Tibial nerve (tissue), 4 donors: ENCODE data around the gene SPRR2G. TPM values are rescaled to one million over a fixed set of nuclear protein-coding genes. Genes with fewer than 3 reads are reported as not detected.
"Not testable (repeated sequence)": the region's sequence is repeated elsewhere in the genome, so short reads cannot be mapped to it uniquely, and the experiment has no call there.

ENCODE experiments used
- DNase-seq, 2 donors: peaks; one replicate each; pipeline ENCODE4 v3.0.0-alpha.2; 2019; ENCODE audit warnings: low spot score in 2 of 2
- H3K27ac ChIP-seq, 4 donors: fragments of 200-600 bp; sonication (generic) in 3 of 4; one replicate each; pipeline ENCODE4 v1.5.1; 2017 to 2019; ENCODE audit warnings: mild to moderate bottlenecking in 1 of 4
- H3K27me3 ChIP-seq, 2 donors: fragments of 200-600 bp; sonication (generic) in 1 of 2; one replicate each; pipeline versions ENCODE4 v1.5.1 to v1.6.0; 2017 to 2019
- H3K36me3 ChIP-seq, 3 donors: fragments of 200-600 bp; sonication (generic); one replicate each; pipeline ENCODE4 v1.5.1; 2018 to 2019
- H3K4me1 ChIP-seq, 4 donors: fragments of 200-600 bp; sonication (generic) in 3 of 4; one replicate each; pipeline ENCODE4 v1.5.1; 2017 to 2019
- H3K4me3 ChIP-seq, 4 donors: fragments of 200-600 bp; sonication (generic) in 3 of 4; one replicate each; pipeline ENCODE4 v1.5.1; 2017 to 2019; ENCODE audit warnings: mild to moderate bottlenecking in 1 of 4, moderate library complexity in 1 of 4
- H3K9me3 ChIP-seq, 4 donors: fragments of 200-600 bp; sonication (generic) in 3 of 4; one replicate each; pipeline ENCODE4 v1.5.1; 2017 to 2019
- CTCF ChIP-seq, 5 experiments: fragments of 200-600 bp in 3 of 5; fragments of 450-650 bp in 2 of 5; sonication (generic) in 3 of 5; IDR thresholded peaks; one replicate each; pipeline ENCODE4 v1.5.1; 2016 to 2019; ENCODE audit warnings: antibody characterized with exemption in 5 of 5, mild to moderate bottlenecking in 3 of 5, moderate library complexity in 2 of 5
- EP300 ChIP-seq, 2 donors: sonication (generic); formaldehyde crosslinking; IDR thresholded peaks; one replicate each; pipeline ENCODE4 v1.6.1; 2017; ENCODE audit warnings: antibody characterized with exemption in 2 of 2, mild to moderate bottlenecking in 1 of 2
- POLR2A ChIP-seq, 2 donors: fragments of 450-650 bp; IDR thresholded peaks; one replicate each; pipeline ENCODE4 v1.6.1; 2017; ENCODE audit warnings: antibody characterized with exemption in 2 of 2, mild to moderate bottlenecking in 2 of 2, moderate library complexity in 2 of 2
- WGBS, 2 donors: methylation state at CpG; one replicate each; pipeline ENCODE4 v1.1.5; 2018; 5-methylcytosine and 5-hydroxymethylcytosine counted together
- total RNA-seq, 4 donors: library from RNA; depleted of rRNA; stranded (reverse); fragments of >200 nt; gene quantifications; one replicate each; pipeline ENCODE4 v1.1.0, GENCODE V29; 2016

SPRR2G gene
- total RNA-seq, 4 donors from 2014 or later, result not detected

DNA sequence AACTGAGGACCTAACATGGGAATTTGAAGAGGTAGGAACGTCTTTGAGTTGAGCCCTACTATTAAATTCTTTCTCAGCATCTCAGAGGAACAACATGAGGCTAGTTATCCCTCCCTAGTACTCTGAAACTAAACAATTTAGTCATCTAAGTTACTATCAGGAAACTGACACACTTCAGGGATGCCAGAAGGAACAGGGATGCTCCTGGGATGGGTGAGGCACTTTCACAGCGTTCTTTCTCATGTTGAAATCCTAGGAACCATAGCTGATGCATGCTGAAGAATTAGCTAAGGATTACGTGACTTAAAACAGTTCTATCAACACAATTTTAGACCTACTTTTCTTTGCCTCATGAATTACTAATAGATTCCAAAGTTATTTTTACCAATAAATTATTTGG is 1.8 kb upstream of the SPRR2G start:
- Histone ChIP-seq H3K9me3 (peaks cover 0 to under 1% (median 0%) of the 10 kb centered on the region in 4 donors), H3K4me3 (no peak overlapping the region), H3K27me3 (no peaks in the 10 kb centered on the region), H3K27ac (no peak overlapping the region), H3K36me3 (no peaks in the 10 kb centered on the region), H3K4me1 (no peaks in the 10 kb centered on the region)
- 67 to 68% methylated on average over 3 of the region's 3 CpGs for WGBS, 2 donors
- DNase-seq, result no peak
- TF ChIP-seq EP300 (IDR thresholded peaks at IDR 0.05), result no peak
- no peak for TF ChIP-seq CTCF (IDR thresholded peaks at IDR 0.05)
- TF ChIP-seq POLR2A (IDR thresholded peaks at IDR 0.05), result no peak

DNA sequence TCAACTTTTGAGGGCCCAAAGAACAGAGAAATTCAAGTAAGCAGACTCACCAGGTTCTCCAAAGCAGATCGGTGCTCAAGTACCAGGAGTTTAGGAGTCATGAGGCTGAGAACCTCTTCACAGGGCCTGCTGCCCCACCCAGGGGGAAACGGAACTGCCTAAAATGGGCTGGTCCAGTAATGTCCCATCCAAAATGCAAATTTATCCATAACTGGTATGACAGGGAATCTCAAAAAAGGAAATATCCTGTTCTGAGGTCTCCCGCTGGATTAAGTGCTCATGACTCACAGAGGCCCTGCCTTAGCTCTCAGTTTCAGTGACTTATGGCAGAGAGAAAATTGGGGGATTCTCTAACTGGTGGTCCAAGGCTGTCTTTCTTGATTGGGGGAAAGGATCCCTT is 9.3 kb downstream of the SPRR2G start:
- no peaks in the 10 kb centered on the region for H3K4me1 ChIP-seq
- 91 to 93% methylated on average over 3 of the region's 3 CpGs for WGBS, 2 donors
- no peak overlapping the region for H3K4me3 ChIP-seq
- TF ChIP-seq POLR2A (IDR thresholded peaks at IDR 0.05), result no peak
- TF ChIP-seq EP300 (IDR thresholded peaks at IDR 0.05), result no peak
- TF ChIP-seq CTCF (IDR thresholded peaks at IDR 0.05), result no peak
- H3K36me3 ChIP-seq, result no peaks in the 10 kb centered on the region
- no peak overlapping the region for H3K27ac ChIP-seq
- no peaks in the 10 kb centered on the region for H3K27me3 ChIP-seq
- H3K9me3 ChIP-seq, result no peaks in the 10 kb centered on the region
- no peak for DNase-seq

DNA sequence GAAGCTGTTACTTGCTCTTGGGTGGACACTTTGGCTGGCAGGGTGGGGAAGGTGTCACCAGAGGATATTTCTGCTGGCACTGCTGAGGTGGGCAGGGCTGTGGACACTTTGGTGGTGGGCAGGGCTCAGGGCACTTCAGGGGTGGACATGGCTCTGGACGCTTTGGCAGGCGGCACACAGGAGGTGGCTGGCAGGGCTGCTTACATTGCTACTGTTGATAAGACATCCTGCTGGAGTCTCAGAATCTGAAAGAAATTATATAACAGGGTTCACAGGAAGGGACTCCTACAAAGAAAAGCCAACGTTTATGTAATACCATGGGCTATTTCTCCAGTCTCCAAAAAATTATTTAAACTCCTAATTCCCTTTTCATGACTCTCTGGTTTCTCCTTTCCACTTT is 10.2 kb downstream of the SPRR2G start:
- Histone ChIP-seq H3K4me1 (no peaks in the 10 kb centered on the region), H3K9me3 (no peaks in the 10 kb centered on the region), H3K36me3 (no peaks in the 10 kb centered on the region), H3K27ac (no peak overlapping the region), H3K4me3 (no peak overlapping the region), H3K27me3 (no peaks in the 10 kb centered on the region)
- no peak for DNase-seq
- 77 to 81% methylated on average over 3 of the region's 3 CpGs for WGBS, 2 donors
- no peak for TF ChIP-seq POLR2A (IDR thresholded peaks at IDR 0.05)
- TF ChIP-seq EP300 (IDR thresholded peaks at IDR 0.05), result no peak
- TF ChIP-seq CTCF (IDR thresholded peaks at IDR 0.05), result no peak

GRCh38 chr1:153133743-153134142 is 16.9 kb downstream of the SPRR2G start:
- TF ChIP-seq EP300 (IDR thresholded peaks at IDR 0.05) (no peak), CTCF (IDR thresholded peaks at IDR 0.05) (no peak), POLR2A (IDR thresholded peaks at IDR 0.05) (no peak)
- H3K27ac ChIP-seq, result no peak overlapping the region
- no peak overlapping the region for H3K4me3 ChIP-seq
- no peaks in the 10 kb centered on the region for H3K36me3 ChIP-seq
- no peaks in the 10 kb centered on the region for H3K4me1 ChIP-seq
- H3K27me3 ChIP-seq, result no peaks in the 10 kb centered on the region
- H3K9me3 ChIP-seq, result no peaks in the 10 kb centered on the region
- DNase-seq, result no peak
- WGBS, 2 donors, result 76 to 83% methylated on average over 1 to 2 of the region's 2 CpGs

- no peak for DNase-seq
- TF ChIP-seq CTCF (IDR thresholded peaks at IDR 0.05) (no peak), EP300 (IDR thresholded peaks at IDR 0.05) (no peak), POLR2A (IDR thresholded peaks at IDR 0.05) (no peak)
- 82 to 91% methylated on average over 1 of the region's 1 CpG for WGBS, 2 donors
- Histone ChIP-seq H3K36me3 (no peaks in the 10 kb centered on the region), H3K4me1 (no peaks in the 10 kb centered on the region), H3K4me3 (no peak overlapping the region), H3K27me3 (no peaks in the 10 kb centered on the region), H3K9me3 (no peaks in the 10 kb centered on the region), H3K27ac (no peak overlapping the region)
Measured at GRCh38 chr1:153133267-153133666, 17.4 kb downstream of the SPRR2G start.

- 92 to 95% methylated on average over 4 of the region's 4 CpGs for WGBS, 2 donors
Measured at GRCh38 chr1:153128688-153129087, 22.0 kb downstream of the SPRR2G start.

More at GRCh38 chr1:153128688-153129087, 22.0 kb downstream of the SPRR2G start:
- not testable (repeated sequence) for H3K27me3 ChIP-seq, DNase-seq, H3K4me3 ChIP-seq, H3K36me3 ChIP-seq, H3K4me1 ChIP-seq, H3K27ac ChIP-seq
- H3K9me3 ChIP-seq, result peaks cover 0 to 21% (median 4%) of the 10 kb centered on the region in 4 donors
